GM18909 (cell line): ENCODE measurements around the gene CHN2.

ENCODE experiments used
- ATAC-seq: cut with Tn5 transposase; IDR thresholded peaks from one replicate; pipeline ENCODE4 v1.9.1; 2021; ENCODE audit warnings: mild to moderate bottlenecking; ENCODE audit not compliant: unreplicated experiment, poor library complexity

Gene CHN2

GRCh38 chr7:29216128-29216527 lies 21.6 kb downstream of the CHN2 start:
- no peak for ATAC-seq

- ATAC-seq = no peak
These were observed 22.5 kb downstream of the CHN2 start for GRCh38 chr7:29217113-29217512.

GRCh38 chr7:29224726-29225125 lies 30.2 kb downstream of the CHN2 start:
- ATAC-seq = no peak

- no peak for ATAC-seq
These were observed 33.9 kb downstream of the CHN2 start for GRCh38 chr7:29228289-29229011.

GRCh38 chr7:29229066-29229465 lies 34.5 kb downstream of the CHN2 start:
- ATAC-seq = no peak

- no peak for ATAC-seq
These were observed 35.4 kb downstream of the CHN2 start for GRCh38 chr7:29229946-29230345.

- no peak for ATAC-seq
These were observed 36.3 kb downstream of the CHN2 start for GRCh38 chr7:29230871-29231345.

GRCh38 chr7:29231671-29232232 lies 37.2 kb downstream of the CHN2 start:
- no peak for ATAC-seq

- no peak for ATAC-seq
These were observed 39.9 kb downstream of the CHN2 start for GRCh38 chr7:29234438-29234837.

- no peak for ATAC-seq
These were observed 41.6 kb downstream of the CHN2 start for GRCh38 chr7:29236071-29236580.

- no peak for ATAC-seq
These were observed 42.1 kb downstream of the CHN2 start for GRCh38 chr7:29236649-29237048.

- no peak for ATAC-seq
These were observed 42.9 kb downstream of the CHN2 start for GRCh38 chr7:29237489-29237888.

- ATAC-seq = no peak
These were observed 45.1 kb downstream of the CHN2 start for GRCh38 chr7:29239638-29240037.

- no peak for ATAC-seq
These were observed 47.7 kb downstream of the CHN2 start for GRCh38 chr7:29242265-29242664.

GRCh38 chr7:29243910-29244655 lies 49.5 kb downstream of the CHN2 start:
- ATAC-seq = no peak

- ATAC-seq = no peak
These were observed 52.8 kb downstream of the CHN2 start for GRCh38 chr7:29247224-29247962.

- no peak for ATAC-seq
These were observed 53.3 kb downstream of the CHN2 start for GRCh38 chr7:29247963-29248236.

- no peak for ATAC-seq
These were observed 54.3 kb downstream of the CHN2 start for GRCh38 chr7:29248713-29249382.

GRCh38 chr7:29249383-29249750 lies 54.8 kb downstream of the CHN2 start:
- ATAC-seq = no peak

GRCh38 chr7:29249860-29250259 lies 55.3 kb downstream of the CHN2 start:
- ATAC-seq = no peak
